Measurements from ENCODE around the gene ST3GAL3.
A peak's percentile ranks its signal among the peaks of the same experiment; 100 is the strongest.

ST3GAL3 gene

DNA sequence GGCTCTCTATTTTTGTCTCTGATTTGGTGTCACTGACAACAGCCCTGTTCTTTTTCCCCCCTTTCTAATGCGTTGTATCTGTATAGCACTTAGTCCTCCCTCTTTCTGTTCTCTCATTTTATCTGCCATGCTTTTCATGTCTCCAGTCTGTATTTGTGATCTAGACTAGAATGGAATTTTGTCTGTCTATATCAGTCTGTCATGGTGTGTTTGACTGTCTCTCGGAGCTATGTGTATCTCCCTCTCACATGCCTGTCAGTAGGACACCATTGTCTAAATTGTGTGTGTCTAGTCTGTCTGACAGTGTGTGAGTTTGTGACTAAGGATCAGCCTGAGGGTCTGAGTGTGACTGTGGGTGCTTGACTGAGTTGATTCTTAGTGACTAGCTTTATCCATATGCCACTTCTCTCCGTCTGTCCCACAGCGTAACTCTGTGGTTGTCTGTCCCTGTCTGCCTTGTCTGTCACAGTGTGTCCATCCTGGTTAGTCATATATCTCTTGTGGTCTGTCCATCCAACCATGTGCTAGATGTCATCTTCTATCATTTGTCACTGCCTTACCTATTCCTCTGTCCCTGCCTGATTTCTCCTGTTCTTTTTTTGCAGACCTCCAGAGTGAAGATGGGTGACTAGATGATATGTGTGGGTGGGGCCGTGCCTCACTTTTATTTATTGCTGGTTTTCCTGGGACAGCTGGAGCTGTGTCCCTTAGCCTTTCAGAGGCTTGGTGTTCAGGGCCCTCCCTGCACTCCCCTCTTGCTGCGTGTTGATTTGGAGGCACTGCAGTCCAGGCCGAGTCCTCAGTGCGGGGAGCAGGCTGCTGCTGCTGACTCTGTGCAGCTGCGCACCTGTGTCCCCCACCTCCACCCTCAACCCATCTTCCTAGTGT, 270.3 kb downstream of the ST3GAL3 start:
- Histone ChIP-seq H3K27me3 (ENCODE audit: control insufficient read depth in 3 of 3, insufficient read depth in 3 of 3, low read depth in 1 of 3, low read length in 3 of 3) (no peaks in the 10 kb centered on the region), H2BK5ac (ENCODE audit: low read length) (no peak overlapping the region), H3K27ac (replicated peaks; ENCODE audit: low read length) (no peak overlapping the region), H2AFZ (ENCODE audit: low read length) (no peak overlapping the region), H3K14ac (ENCODE audit: low read length) (no peak overlapping the region), H3K79me1 (ENCODE audit: low read depth, low read length) (peaks cover 40% of the 10 kb centered on the region), H2AK5ac (ENCODE audit: low read depth, low read length) (no peak overlapping the region), H3K4me3 (ENCODE audit: low read length in 2 of 2) (peak overlapping the region; percentile 41 to 72), H3K4me1 (ENCODE audit: control insufficient read depth in 2 of 2, insufficient read depth in 1 of 2, low read depth in 1 of 2, low read length in 2 of 2) (peaks cover 19 to 27% of the 10 kb centered on the region in 2 donors), H3K4me2 (ENCODE audit: insufficient read depth, low read length, poor library complexity, severe bottlenecking) (no peak overlapping the region), H2BK15ac (ENCODE audit: low read length) (no peak overlapping the region), H2BK12ac (ENCODE audit: low read length) (no peak overlapping the region), H4K8ac (ENCODE audit: low read depth, low read length) (no peak overlapping the region), H3K18ac (ENCODE audit: low read length) (no peak overlapping the region), H4K91ac (ENCODE audit: low read depth, low read length, poor library complexity) (no peak overlapping the region), H3K36me3 (replicated peaks in 1 of 2; ENCODE audit: control insufficient read depth in 2 of 2, insufficient read depth in 2 of 2, low read length in 2 of 2) (peaks cover 30 to 59% of the 10 kb centered on the region in 2 donors), H2BK120ac (ENCODE audit: low read depth, low read length) (no peak overlapping the region), H3K23ac (ENCODE audit: low read depth, low read length, poor library complexity) (no peak overlapping the region), H3K4ac (ENCODE audit: low read length) (no peak overlapping the region), H3K9me3 (replicated peaks in 1 of 2; ENCODE audit: control insufficient read depth in 2 of 2, insufficient read depth in 1 of 2, low read depth in 1 of 2, low read length in 2 of 2) (no peaks in the 10 kb centered on the region), H3K9ac (ENCODE audit: low read depth, low read length, poor library complexity) (no peak overlapping the region)
- DNase-seq (ENCODE audit: low spot score) = no peak
- no CpG with 5 or more reads among the region's 9 CpGs for WGBS, 2 donors (ENCODE audit: extremely low coverage in 2 of 2, insufficient read length in 2 of 2, insufficient replicate concordance in 1 of 2)

- no peak overlapping the region for H3K23ac ChIP-seq (ENCODE audit: low read depth, low read length, poor library complexity)
- WGBS, 2 donors (ENCODE audit: extremely low coverage in 2 of 2, insufficient read length in 2 of 2, insufficient replicate concordance in 1 of 2) = no CpG with 5 or more reads among the region's 5 CpGs
- peak overlapping the region in 1 of 2 donors; percentile 72 for H3K4me3 ChIP-seq (ENCODE audit: low read length in 2 of 2)
- H3K4ac ChIP-seq (ENCODE audit: low read length) = no peak overlapping the region
- H3K9me3 ChIP-seq (replicated peaks in 1 of 2; ENCODE audit: control insufficient read depth in 2 of 2, insufficient read depth in 1 of 2, low read depth in 1 of 2, low read length in 2 of 2) = no peaks in the 10 kb centered on the region
- peak overlapping the region; percentile 89 for H3K4me2 ChIP-seq (ENCODE audit: insufficient read depth, low read length, poor library complexity, severe bottlenecking)
- H2BK120ac ChIP-seq (ENCODE audit: low read depth, low read length) = no peak overlapping the region
- no peak overlapping the region for H4K91ac ChIP-seq (ENCODE audit: low read depth, low read length, poor library complexity)
- H2BK12ac ChIP-seq (ENCODE audit: low read length) = no peak overlapping the region
- peak overlapping the region; percentile 83 for H2BK5ac ChIP-seq (ENCODE audit: low read length)
- H3K27ac ChIP-seq (replicated peaks; ENCODE audit: low read length) = no peak overlapping the region
- H3K18ac ChIP-seq (ENCODE audit: low read length) = no peak overlapping the region
- no peak overlapping the region for H2BK15ac ChIP-seq (ENCODE audit: low read length)
- no peaks in the 10 kb centered on the region for H3K27me3 ChIP-seq (ENCODE audit: control insufficient read depth in 3 of 3, insufficient read depth in 3 of 3, low read depth in 1 of 3, low read length in 3 of 3)
- peaks cover 32 to 59% of the 10 kb centered on the region in 2 donors for H3K36me3 ChIP-seq (replicated peaks in 1 of 2; ENCODE audit: control insufficient read depth in 2 of 2, insufficient read depth in 2 of 2, low read length in 2 of 2)
- H3K9ac ChIP-seq (ENCODE audit: low read depth, low read length, poor library complexity) = peak overlapping the region; percentile 88
- peaks cover 40% of the 10 kb centered on the region for H3K79me1 ChIP-seq (ENCODE audit: low read depth, low read length)
- no peak for DNase-seq (ENCODE audit: low spot score)
- no peak overlapping the region for H4K8ac ChIP-seq (ENCODE audit: low read depth, low read length)
- H2AFZ ChIP-seq (ENCODE audit: low read length) = no peak overlapping the region
- peaks cover 19 to 27% of the 10 kb centered on the region in 2 donors for H3K4me1 ChIP-seq (ENCODE audit: control insufficient read depth in 2 of 2, insufficient read depth in 1 of 2, low read depth in 1 of 2, low read length in 2 of 2)
- H3K14ac ChIP-seq (ENCODE audit: low read length) = no peak overlapping the region
- H2AK5ac ChIP-seq (ENCODE audit: low read depth, low read length) = peak overlapping the region; percentile 36
Observed at GRCh38 chr1:43978264-43978550, 270.9 kb downstream of the ST3GAL3 start.

- Histone ChIP-seq H3K23ac (ENCODE audit: low read depth, low read length, poor library complexity) (peak within 1 kb of the TSS; percentile 87), H3K4me3 (ENCODE audit: low read length in 2 of 2) (peak within 1 kb of the TSS; percentile 72 to 91), H3K4me2 (ENCODE audit: insufficient read depth, low read length, poor library complexity, severe bottlenecking) (peak within 1 kb of the TSS; percentile 89), H3K14ac (ENCODE audit: low read length) (peak within 1 kb of the TSS; percentile 97), H4K8ac (ENCODE audit: low read depth, low read length) (no peak within 1 kb of the TSS), H3K79me1 (ENCODE audit: low read depth, low read length) (peaks cover 40% of the 10 kb centered on the region), H2BK5ac (ENCODE audit: low read length) (peak within 1 kb of the TSS; percentile 83), H2AK5ac (ENCODE audit: low read depth, low read length) (peak within 1 kb of the TSS; percentile 90), H3K4me1 (ENCODE audit: control insufficient read depth in 2 of 2, insufficient read depth in 1 of 2, low read depth in 1 of 2, low read length in 2 of 2) (peaks cover 19 to 27% of the 10 kb centered on the region in 2 donors), H2BK12ac (ENCODE audit: low read length) (no peak within 1 kb of the TSS), H3K36me3 (replicated peaks in 1 of 2; ENCODE audit: control insufficient read depth in 2 of 2, insufficient read depth in 2 of 2, low read length in 2 of 2) (peaks cover 32 to 59% of the 10 kb centered on the region in 2 donors), H3K4ac (ENCODE audit: low read length) (peak within 1 kb of the TSS; percentile 26), H3K9me3 (replicated peaks in 1 of 2; ENCODE audit: control insufficient read depth in 2 of 2, insufficient read depth in 1 of 2, low read depth in 1 of 2, low read length in 2 of 2) (no peaks in the 10 kb centered on the region), H3K27ac (replicated peaks; ENCODE audit: low read length) (peak within 1 kb of the TSS; percentile 16), H2BK15ac (ENCODE audit: low read length) (no peak within 1 kb of the TSS), H3K18ac (ENCODE audit: low read length) (peak within 1 kb of the TSS; percentile 96), H3K27me3 (ENCODE audit: control insufficient read depth in 3 of 3, insufficient read depth in 3 of 3, low read depth in 1 of 3, low read length in 3 of 3) (no peaks in the 10 kb centered on the region), H3K9ac (ENCODE audit: low read depth, low read length, poor library complexity) (peak within 1 kb of the TSS; percentile 93), H2BK120ac (ENCODE audit: low read depth, low read length) (peak within 1 kb of the TSS; percentile 33), H2AFZ (ENCODE audit: low read length) (peak within 1 kb of the TSS; percentile 91), H4K91ac (ENCODE audit: low read depth, low read length, poor library complexity) (no peak within 1 kb of the TSS)
- WGBS, 2 donors (ENCODE audit: extremely low coverage in 2 of 2, insufficient read length in 2 of 2, insufficient replicate concordance in 1 of 2) = no CpG with 5 or more reads among the region's 54 CpGs
- DNase-seq (ENCODE audit: low spot score) = no peak
Observed at GRCh38 chr1:43978551-43979260, 271.4 kb downstream of the ST3GAL3 start, which contains the start of gene B4GALT2. Gene B4GALT2 (plus strand): TSS chr1:43979210. CDS start chr1:43981161, 1,951 bp downstream.

DNA sequence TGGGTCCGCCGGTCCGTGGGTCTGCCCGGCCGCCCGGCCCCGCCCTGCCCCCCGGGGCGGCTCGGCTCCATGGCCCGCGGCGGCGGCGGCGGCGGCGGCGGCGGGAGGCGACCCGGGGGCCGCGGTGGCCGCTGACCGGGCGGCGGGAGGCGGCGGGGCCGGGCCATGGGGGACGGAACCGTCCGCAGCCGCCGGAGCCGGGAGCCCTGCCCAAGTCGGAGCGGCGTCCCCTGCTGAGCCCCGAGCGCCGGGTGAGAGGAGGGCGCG, 271.9 kb downstream of the ST3GAL3 start:
- Histone ChIP-seq H2BK5ac (ENCODE audit: low read length) (no peak overlapping the region), H4K91ac (ENCODE audit: low read depth, low read length, poor library complexity) (no peak overlapping the region), H2BK15ac (ENCODE audit: low read length) (no peak overlapping the region), H3K9me3 (replicated peaks in 1 of 2; ENCODE audit: control insufficient read depth in 2 of 2, insufficient read depth in 1 of 2, low read depth in 1 of 2, low read length in 2 of 2) (no peaks in the 10 kb centered on the region), H4K8ac (ENCODE audit: low read depth, low read length) (no peak overlapping the region), H3K79me1 (ENCODE audit: low read depth, low read length) (peaks cover 40% of the 10 kb centered on the region), H2BK120ac (ENCODE audit: low read depth, low read length) (no peak overlapping the region), H3K18ac (ENCODE audit: low read length) (peak overlapping the region; percentile 93), H3K4ac (ENCODE audit: low read length) (no peak overlapping the region), H2AK5ac (ENCODE audit: low read depth, low read length) (no peak overlapping the region), H2BK12ac (ENCODE audit: low read length) (no peak overlapping the region), H3K9ac (ENCODE audit: low read depth, low read length, poor library complexity) (no peak overlapping the region), H3K4me1 (ENCODE audit: control insufficient read depth in 2 of 2, insufficient read depth in 1 of 2, low read depth in 1 of 2, low read length in 2 of 2) (peaks cover 19 to 27% of the 10 kb centered on the region in 2 donors), H3K4me2 (ENCODE audit: insufficient read depth, low read length, poor library complexity, severe bottlenecking) (peak overlapping the region; percentile 89), H2AFZ (ENCODE audit: low read length) (peak overlapping the region; percentile 86), H3K14ac (ENCODE audit: low read length) (peak overlapping the region; percentile 97), H3K27ac (replicated peaks; ENCODE audit: low read length) (no peak overlapping the region), H3K4me3 (ENCODE audit: low read length in 2 of 2) (peak overlapping the region; percentile 72 to 83), H3K27me3 (ENCODE audit: control insufficient read depth in 3 of 3, insufficient read depth in 3 of 3, low read depth in 1 of 3, low read length in 3 of 3) (no peaks in the 10 kb centered on the region), H3K36me3 (replicated peaks in 1 of 2; ENCODE audit: control insufficient read depth in 2 of 2, insufficient read depth in 2 of 2, low read length in 2 of 2) (peaks cover 33 to 63% of the 10 kb centered on the region in 2 donors), H3K23ac (ENCODE audit: low read depth, low read length, poor library complexity) (peak overlapping the region; percentile 53)
- no CpG with 5 or more reads among the region's 45 CpGs for WGBS, 2 donors (ENCODE audit: extremely low coverage in 2 of 2, insufficient read length in 2 of 2, insufficient replicate concordance in 1 of 2)
- DNase-seq (ENCODE audit: low spot score) = no peak
